ENCODE measurements around the gene ABHD1. TPM values are rescaled to one million over a fixed set of nuclear protein-coding genes. Genes with fewer than 3 reads are reported as not detected.
A peak's percentile ranks its signal among the peaks of the same experiment; 100 is the strongest.

Gene ABHD1
- total and polyA plus RNA-seq, 4 donors, result 0.08 to 0.74 (median 0.14) TPM

GRCh38 chr2:27076323-27076722, 47.3 kb upstream of the ABHD1 start:
- peaks cover 0 to 21% (median 4%) of the 10 kb centered on the region in 4 donors for H3K36me3 ChIP-seq (ENCODE audit: control insufficient read depth in 4 of 4, insufficient read depth in 4 of 4, low read length in 4 of 4)
- H3K27me3 ChIP-seq (ENCODE audit: control insufficient read depth in 3 of 3, insufficient read depth in 3 of 3, low read length in 2 of 3), result no peaks in the 10 kb centered on the region
- 79 to 81% methylated on average over 4 of the region's 4 CpGs for WGBS, 2 donors
- H3K4me1 ChIP-seq (ENCODE audit: control insufficient read depth in 5 of 5, insufficient read depth in 5 of 5, low read length in 5 of 5), result peaks cover 0 to 76% (median 36%) of the 10 kb centered on the region in 5 donors
- H3K9me3 ChIP-seq (ENCODE audit: control insufficient read depth in 4 of 4, insufficient read depth in 3 of 4, low read length in 3 of 4), result no peaks in the 10 kb centered on the region
- peak overlapping the region in 1 of 2 donors; percentile 65 for H3K9ac ChIP-seq (ENCODE audit: insufficient read depth in 1 of 2, low read length in 2 of 2)
- ATAC-seq (ENCODE audit: insufficient read depth, low FRiP score), result no peak
- no peak overlapping the region for H3K27ac ChIP-seq (ENCODE audit: low read depth in 1 of 2, low read length in 1 of 2)
- no peak for DNase-seq
- H3K4me3 ChIP-seq, result no peak overlapping the region
- TF ChIP-seq CTCF (IDR thresholded peaks at IDR 0.05; ENCODE audit: control extremely low read depth, extremely low read depth), result no peak

DNA sequence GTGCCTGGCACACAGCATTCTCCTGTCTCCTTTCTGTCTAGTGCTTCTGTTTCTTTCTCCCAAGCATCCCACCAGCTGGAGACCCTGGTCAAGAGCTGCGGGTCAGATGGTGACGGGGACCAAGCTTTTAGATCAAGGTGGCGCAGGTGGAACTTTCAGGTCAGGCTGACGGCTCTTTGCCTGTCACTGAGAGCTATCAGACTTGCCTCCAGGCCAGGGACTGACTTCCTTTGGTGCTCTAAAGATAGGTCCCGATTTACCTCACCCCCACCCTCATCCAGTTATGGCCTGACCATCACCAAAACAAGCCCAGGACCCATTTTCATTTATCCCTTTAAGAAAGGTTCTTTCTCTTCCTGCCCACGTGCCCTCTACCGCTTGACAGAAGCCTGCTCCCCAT, 46.4 kb upstream of the ABHD1 start:
- ATAC-seq (ENCODE audit: insufficient read depth, low FRiP score), result no peak
- WGBS, 2 donors, result 63 to 78% methylated on average over 7 of the region's 7 CpGs

GRCh38 chr2:27078267-27079194, 45.1 kb upstream of the ABHD1 start, which contains the start of gene EMILIN1:
EMILIN1 (plus strand) TSS chr2:27078615; CDS start chr2:27079066, 451 bp downstream.
- H3K27me3 ChIP-seq (ENCODE audit: control insufficient read depth in 3 of 3, insufficient read depth in 3 of 3, low read length in 2 of 3), result no peaks in the 10 kb centered on the region
- DNase-seq, result peak; percentile 96 to 99 (median 98)
- peak within 1 kb of the TSS in 1 of 2 donors; percentile 61 for H3K9ac ChIP-seq (ENCODE audit: insufficient read depth in 1 of 2, low read length in 2 of 2)
- TF ChIP-seq CTCF (IDR thresholded peaks at IDR 0.05; ENCODE audit: control extremely low read depth, extremely low read depth), result no peak
- peaks cover 0 to 76% (median 22%) of the 10 kb centered on the region in 5 donors for H3K4me1 ChIP-seq (ENCODE audit: control insufficient read depth in 5 of 5, insufficient read depth in 5 of 5, low read length in 5 of 5)
- no peak for ATAC-seq (ENCODE audit: insufficient read depth, low FRiP score)
- peak within 1 kb of the TSS; percentile 41 for H3K4me3 ChIP-seq
- H3K27ac ChIP-seq (ENCODE audit: low read depth in 1 of 2, low read length in 1 of 2), result peak within 1 kb of the TSS; percentile 68 to 70
- no peaks in the 10 kb centered on the region for H3K9me3 ChIP-seq (ENCODE audit: control insufficient read depth in 4 of 4, insufficient read depth in 3 of 4, low read length in 3 of 4)
- WGBS, 2 donors, result 37 to 45% methylated on average over 32 to 41 of the region's 41 CpGs
- H3K36me3 ChIP-seq (ENCODE audit: control insufficient read depth in 4 of 4, insufficient read depth in 4 of 4, low read length in 4 of 4), result peaks cover 0 to 31% (median 7%) of the 10 kb centered on the region in 4 donors

More for the DNA sequence above, 46.4 kb upstream of the ABHD1 start:
- DNase-seq, result no peak
- peaks cover 0 to 81% (median 32%) of the 10 kb centered on the region in 5 donors for H3K4me1 ChIP-seq (ENCODE audit: control insufficient read depth in 5 of 5, insufficient read depth in 5 of 5, low read length in 5 of 5)
- H3K27ac ChIP-seq (ENCODE audit: low read depth in 1 of 2, low read length in 1 of 2), result peak overlapping the region in 1 of 2 donors; percentile 4
- peaks cover 0 to 28% (median 7%) of the 10 kb centered on the region in 4 donors for H3K36me3 ChIP-seq (ENCODE audit: control insufficient read depth in 4 of 4, insufficient read depth in 4 of 4, low read length in 4 of 4)
- no peaks in the 10 kb centered on the region for H3K27me3 ChIP-seq (ENCODE audit: control insufficient read depth in 3 of 3, insufficient read depth in 3 of 3, low read length in 2 of 3)
- peak overlapping the region in 1 of 2 donors; percentile 24 for H3K9ac ChIP-seq (ENCODE audit: insufficient read depth in 1 of 2, low read length in 2 of 2)
- no peaks in the 10 kb centered on the region for H3K9me3 ChIP-seq (ENCODE audit: control insufficient read depth in 4 of 4, insufficient read depth in 3 of 4, low read length in 3 of 4)
- TF ChIP-seq CTCF (IDR thresholded peaks at IDR 0.05; ENCODE audit: control extremely low read depth, extremely low read depth), result no peak
- no peak overlapping the region for H3K4me3 ChIP-seq
